Measurements from ENCODE around the gene TBC1D17.
A peak's percentile ranks its signal among the peaks of the same experiment; 100 is the strongest.

The TBC1D17 gene

GRCh38 chr19:49847731-49848696 lies 29.5 kb upstream of the TBC1D17 start:
- no peak for DNase-seq

GRCh38 chr19:49848938-49849337 lies 28.6 kb upstream of the TBC1D17 start:
- DNase-seq: no peak

GRCh38 chr19:49849433-49850220 lies 27.9 kb upstream of the TBC1D17 start:
- DNase-seq: no peak

- DNase-seq: peak in 1 of 51 donors; percentile 45
These were observed 27.3 kb upstream of the TBC1D17 start for GRCh38 chr19:49850221-49850486.

- peak; percentile 48 to 97 (median 90) for DNase-seq
These were observed 26.8 kb upstream of the TBC1D17 start, which contains the start of gene PTOV1 for GRCh38 chr19:49850487-49851342. TSS of gene PTOV1 (plus strand) at chr19:49851159.

GRCh38 chr19:49851456-49852259 lies 25.8 kb upstream of the TBC1D17 start:
- DNase-seq: peak in 21 of 51 donors; percentile 9 to 56 (median 38)

- DNase-seq: no peak
These were observed 24.8 kb upstream of the TBC1D17 start for GRCh38 chr19:49852631-49853126.

GRCh38 chr19:49853852-49854377 lies 23.6 kb upstream of the TBC1D17 start:
- no peak for DNase-seq

GRCh38 chr19:49854378-49855263 lies 22.9 kb upstream of the TBC1D17 start:
- DNase-seq: no peak

GRCh38 chr19:49855277-49855675 lies 22.2 kb upstream of the TBC1D17 start:
- DNase-seq: no peak

- DNase-seq: no peak
These were observed 21.6 kb upstream of the TBC1D17 start for GRCh38 chr19:49855676-49856573.

GRCh38 chr19:49856574-49857021 lies 20.9 kb upstream of the TBC1D17 start:
- DNase-seq: no peak

- DNase-seq: no peak
These were observed 20.3 kb upstream of the TBC1D17 start for GRCh38 chr19:49857061-49857837.

GRCh38 chr19:49857838-49858087 lies 19.7 kb upstream of the TBC1D17 start:
- DNase-seq: no peak

GRCh38 chr19:49858088-49858985 lies 19.2 kb upstream of the TBC1D17 start:
- peak in 36 of 51 donors; percentile 8 to 79 (median 48) for DNase-seq

GRCh38 chr19:49859682-49860335 lies 17.7 kb upstream of the TBC1D17 start:
- DNase-seq: no peak
